Stimulated activated CD8-positive, alpha-beta memory T cell treated with anti-CD3 and anti-CD28 coated beads, Interleukin-15, amount 100 ng/mL, for 4 hours (primary cell): Measurements from ENCODE around the gene IGSF23.
"Not testable (repeated sequence)": the region's sequence is repeated elsewhere in the genome, so short reads cannot be mapped to it uniquely, and the experiment has no call there.

Experiments used
- DNase-seq, 2 donors: peaks; one replicate each; pipeline ENCODE4 v3.0.0-alpha.2; 2020; ENCODE audit warnings: low read depth in 2 of 2

IGSF23 gene

DNA sequence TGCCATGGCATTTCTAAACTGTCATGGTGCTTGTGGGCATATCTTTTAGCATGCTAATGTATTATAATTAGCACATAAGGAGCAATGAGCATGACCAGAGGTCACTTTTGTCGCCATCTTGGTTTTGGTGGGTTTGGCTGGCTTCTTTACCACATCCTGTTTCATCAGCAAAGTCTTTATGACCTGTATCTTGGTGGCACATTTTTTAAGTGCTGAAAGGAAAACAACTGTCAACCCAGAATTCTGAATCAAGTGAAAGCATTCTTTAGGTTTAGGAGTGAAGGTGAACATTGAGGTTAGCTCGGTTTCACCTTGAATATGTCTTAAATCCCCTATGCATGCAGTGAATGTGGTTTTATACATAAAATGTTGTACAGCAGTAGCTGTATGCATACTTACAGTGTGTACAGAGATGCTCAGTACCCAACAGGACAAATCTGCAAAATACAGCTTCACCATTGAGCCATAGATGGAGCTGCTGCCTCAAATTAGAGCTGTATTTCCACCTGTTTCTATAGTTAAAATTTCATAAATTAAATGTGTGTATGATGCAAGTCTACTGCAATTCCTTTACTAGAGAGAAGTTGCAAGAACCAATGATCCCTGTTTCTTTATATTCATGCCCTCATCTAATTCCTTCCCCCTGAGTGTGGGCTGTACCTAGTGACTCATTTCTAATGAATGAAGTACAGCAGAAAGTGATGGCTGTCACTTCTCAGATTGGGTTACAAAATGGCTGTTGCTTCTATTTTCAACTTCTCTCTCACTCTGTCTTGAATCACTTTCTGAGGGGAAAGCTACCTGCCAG is 25.2 kb upstream of the IGSF23 start:
- DNase-seq, result no peak

- no peak for DNase-seq
These were observed 24.6 kb upstream of the IGSF23 start for GRCh38 chr19:44588771-44589112.

DNA sequence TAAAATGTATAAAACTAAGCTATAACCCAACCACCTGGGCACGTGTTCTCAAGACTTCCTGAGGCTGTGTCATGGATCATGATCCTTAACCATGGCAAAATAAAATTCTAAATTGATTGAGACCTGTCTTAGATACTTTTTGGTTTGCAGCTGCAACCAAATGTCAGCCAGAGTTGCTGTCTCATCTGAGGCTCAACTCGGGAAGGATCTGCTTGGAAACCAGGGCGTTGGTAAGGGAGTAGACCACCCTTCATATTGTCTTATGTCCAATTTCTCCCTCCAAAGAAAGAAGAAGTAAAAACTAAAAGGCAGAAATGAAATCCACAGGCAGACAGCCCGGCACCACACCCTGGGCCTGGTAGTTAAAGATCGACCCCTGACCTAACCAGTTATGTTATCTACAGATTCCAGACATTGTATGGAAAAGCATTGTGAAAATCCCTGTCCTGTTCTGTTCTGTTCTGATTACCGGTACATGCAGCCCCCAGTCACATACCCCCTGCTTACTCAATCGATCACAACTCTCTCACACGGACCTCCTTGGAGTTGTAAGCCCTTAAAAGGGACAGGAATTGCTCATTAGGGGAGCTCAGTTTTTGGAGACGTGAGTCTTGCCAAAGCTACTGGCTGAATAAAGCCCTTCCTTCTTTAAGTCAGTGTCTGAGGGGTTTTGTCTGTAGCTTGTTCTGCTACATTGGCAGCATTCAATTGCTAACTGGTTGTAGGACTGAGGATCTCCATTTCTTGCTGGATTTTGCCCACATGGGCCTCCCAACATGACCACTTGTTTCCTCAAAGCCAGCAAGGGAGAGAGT is 22.9 kb upstream of the IGSF23 start:
- DNase-seq, result no peak

DNA sequence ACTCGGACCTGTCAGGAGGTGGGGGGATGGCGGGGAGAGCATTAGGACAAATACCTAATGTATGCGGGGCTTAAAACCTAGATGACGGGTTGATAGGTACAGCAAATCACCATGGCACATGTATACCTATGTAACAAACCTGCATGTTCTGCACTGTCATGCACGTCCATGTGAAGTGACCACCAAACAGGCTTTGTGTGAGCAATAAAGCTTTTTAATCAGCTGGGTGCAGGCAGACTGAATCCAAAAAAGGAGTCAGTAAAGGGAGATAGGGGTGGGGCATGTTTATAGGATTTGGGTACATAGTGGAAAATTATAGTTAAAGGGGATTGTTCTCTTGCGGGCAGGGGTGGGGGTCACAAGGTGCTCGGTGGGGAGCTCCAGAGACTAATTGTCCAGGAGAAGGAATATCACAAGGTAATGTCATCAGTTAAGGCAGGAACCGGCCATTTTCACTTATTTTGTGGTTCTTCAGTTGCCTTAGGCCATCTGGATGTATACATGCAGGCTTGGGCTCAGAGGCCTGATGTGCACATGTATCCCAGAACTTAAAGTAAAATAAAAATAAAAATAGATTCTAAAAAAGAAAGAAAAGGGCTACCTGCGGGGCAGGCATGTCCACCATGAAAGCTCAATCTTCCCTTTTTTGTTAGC is 21.9 kb upstream of the IGSF23 start:
- not testable (repeated sequence) for DNase-seq

DNA sequence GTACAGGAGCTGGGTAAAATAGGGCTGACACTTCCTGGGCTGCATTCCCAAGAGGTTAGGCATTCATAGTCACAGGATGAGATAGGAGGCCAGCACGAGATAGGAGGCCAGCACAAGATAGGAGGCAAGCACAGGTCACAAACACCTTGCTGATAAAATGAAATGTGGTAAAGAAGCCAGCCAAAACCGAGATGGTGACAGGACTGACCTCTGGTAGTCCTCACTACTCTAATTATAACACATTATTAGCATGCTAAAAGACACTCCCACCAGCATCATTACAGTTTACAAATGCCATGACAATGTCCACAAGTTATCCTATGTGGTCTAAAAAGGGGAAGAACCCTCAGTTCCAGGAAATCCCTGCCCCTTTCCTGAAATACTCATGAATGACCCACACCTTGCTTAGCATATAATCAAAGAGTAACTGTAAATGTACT is 20.9 kb upstream of the IGSF23 start:
- no peak for DNase-seq

DNA sequence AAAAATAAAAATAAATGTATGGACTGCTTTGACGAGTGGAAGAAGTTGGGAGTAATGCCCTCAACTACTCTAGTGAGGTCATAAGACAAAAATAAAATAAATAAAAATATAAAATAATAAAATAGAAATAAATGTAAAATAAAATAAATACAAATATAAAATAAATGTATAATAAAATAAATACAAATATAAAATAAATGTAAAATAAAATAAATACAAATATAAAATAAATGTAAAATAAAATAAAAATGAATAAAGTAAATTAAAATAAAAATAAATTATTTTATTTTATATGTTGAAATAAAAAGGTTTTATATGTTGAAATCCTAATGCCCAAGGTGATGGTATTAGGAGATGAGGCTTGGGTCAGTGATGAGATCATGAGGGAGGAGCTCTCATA is 20.1 kb upstream of the IGSF23 start:
- no peak for DNase-seq

- not testable (repeated sequence) for DNase-seq
These were observed 19.5 kb upstream of the IGSF23 start for GRCh38 chr19:44593866-44594266.

DNA sequence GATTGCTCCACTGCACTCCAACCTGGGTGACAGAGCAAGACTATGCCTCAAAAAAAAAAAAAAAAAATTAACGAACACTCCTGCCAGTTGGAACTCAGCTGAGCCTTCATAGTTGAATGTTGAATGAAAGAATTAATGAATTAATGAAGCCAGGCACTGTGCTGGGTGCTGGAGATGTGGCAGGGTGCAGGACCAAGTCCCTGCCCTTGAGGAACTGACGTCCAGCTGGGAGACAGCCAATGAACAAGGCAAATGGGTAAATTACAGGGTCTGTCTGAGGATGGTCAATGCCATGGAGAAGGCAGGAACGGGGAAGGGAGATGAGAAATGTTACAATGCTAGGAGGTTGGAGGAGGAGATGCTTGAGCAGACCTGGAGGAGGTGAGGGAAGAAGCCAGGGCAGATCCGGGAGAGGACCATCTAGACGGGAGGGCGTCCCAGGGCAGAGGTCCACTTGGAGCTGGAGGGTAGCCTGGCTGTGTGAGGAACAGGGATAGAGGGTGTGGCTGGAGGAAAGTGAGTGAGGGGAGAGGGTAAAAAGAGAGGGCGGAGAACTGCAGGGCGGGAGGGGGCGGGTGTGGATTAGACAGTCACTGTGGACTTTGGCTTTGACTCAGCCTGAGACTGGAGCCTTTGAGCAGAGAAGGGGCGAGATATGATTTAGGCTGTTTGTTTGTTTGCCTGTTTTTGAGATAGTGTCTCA is 16.8 kb upstream of the IGSF23 start:
- DNase-seq, result no peak

GRCh38 chr19:44597131-44597491 is 16.3 kb upstream of the IGSF23 start:
- no peak for DNase-seq

- DNase-seq, result no peak
These were observed 15.0 kb upstream of the IGSF23 start for GRCh38 chr19:44598355-44598754.

DNA sequence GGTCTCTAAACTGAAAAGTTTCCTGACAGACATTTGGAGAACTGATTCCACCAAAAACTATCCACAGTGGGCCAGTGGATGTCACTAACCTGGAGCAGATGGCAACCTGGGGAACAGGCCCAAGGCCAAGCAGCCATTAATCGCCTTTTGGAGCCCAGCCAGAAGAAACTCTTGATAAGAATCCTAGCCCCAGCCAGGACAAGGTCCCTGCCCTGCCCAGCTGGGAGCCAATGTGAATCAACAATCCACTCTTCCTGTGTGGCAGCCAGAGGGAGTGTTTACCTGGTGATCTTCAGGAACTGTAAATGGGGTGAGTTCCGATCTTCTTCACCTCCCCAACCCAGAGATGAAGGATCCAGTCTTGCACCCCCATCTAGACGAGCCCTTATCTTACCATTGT is 14.5 kb upstream of the IGSF23 start:
- DNase-seq, result no peak

DNA sequence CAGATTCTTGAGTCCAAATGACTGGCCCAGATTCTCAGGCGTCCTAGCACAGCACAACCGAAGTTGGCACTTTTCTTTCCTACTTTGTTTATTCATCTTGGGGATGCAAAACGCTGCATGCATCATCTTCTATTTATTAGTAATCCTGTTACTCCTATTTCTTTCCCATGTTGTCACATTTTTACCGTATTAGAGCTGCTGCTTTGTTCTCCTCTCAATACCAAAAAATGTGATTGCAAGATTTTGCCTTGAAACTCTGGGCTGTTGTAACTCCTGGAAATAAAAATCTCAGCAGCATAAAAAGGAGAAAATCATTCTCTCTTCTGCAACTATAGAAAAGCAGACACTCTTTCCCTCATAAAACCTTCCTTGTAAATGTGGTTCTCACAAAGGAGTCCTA is 12.9 kb upstream of the IGSF23 start:
- DNase-seq, result no peak

GRCh38 chr19:44602081-44602480 is 11.3 kb upstream of the IGSF23 start:
- DNase-seq, result no peak

GRCh38 chr19:44603201-44603945 is 10.0 kb upstream of the IGSF23 start:
- DNase-seq, result no peak

DNA sequence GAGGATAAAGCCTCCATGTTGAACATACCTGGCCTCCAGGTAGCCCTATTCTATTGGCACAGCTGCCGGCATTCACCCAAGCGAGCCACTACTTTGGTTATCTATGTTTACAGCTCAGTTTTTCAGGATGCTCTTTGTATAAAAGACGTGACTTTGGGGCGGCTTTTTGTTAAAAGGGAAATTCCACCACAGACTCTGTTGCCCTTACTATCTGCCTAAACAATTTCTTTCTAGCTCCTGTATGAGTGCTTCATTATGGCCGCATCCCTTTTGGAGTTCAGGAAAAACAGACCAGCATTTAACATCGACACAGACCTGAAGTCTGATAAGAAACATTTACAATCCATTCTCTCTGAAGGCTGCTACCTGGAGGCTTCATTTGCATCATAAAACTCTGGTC is 9.1 kb upstream of the IGSF23 start:
- DNase-seq, result no peak

- no peak for DNase-seq
These were observed 7.8 kb upstream of the IGSF23 start for GRCh38 chr19:44605547-44605946.

DNA sequence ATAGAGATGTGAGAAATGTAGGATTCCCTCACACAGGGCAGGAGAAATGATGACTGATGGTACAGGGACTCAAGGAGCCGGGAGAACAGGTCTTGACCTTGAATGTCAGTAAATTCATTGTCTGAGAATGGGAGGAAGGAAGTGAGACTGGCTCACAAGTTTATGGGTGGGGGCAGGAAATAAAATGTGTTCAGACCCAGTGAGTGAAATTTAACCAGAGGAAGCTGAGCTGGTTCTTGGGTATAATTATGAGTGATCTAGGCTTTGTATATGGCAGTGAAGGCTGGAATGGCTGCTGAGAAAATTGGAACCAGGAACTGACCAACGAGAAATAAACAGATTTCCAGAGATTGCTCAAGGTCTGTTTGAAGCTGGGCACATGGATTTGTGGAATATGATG is 6.3 kb upstream of the IGSF23 start:
- DNase-seq, result no peak

- DNase-seq, result no peak
These were observed 5.4 kb upstream of the IGSF23 start for GRCh38 chr19:44607917-44608316.

- DNase-seq, result no peak
These were observed 5.0 kb upstream of the IGSF23 start for GRCh38 chr19:44608391-44608821.

DNA sequence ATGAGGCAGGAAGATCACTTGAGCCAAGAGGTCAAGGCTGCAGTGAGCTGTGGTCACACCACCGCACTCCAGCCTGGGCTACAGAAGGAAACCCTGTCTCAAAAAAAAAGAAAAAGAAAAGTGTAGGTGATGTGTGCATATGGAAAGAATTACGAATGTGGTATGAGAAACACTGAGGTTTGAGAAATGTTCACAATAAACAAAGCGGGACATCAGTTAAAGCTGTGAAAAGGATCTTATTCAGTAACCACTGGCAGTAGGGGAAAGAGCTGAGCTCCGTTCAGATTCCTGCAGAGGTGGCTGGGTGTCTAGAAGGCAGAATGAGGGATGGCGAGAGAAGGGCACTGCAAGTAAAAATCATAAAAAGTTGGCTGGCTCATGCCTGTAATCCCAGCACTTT is 4.1 kb upstream of the IGSF23 start:
- DNase-seq, result no peak

GRCh38 chr19:44610497-44610896 is 2.9 kb upstream of the IGSF23 start:
- DNase-seq, result not testable (repeated sequence)
